ENCODE measurements around the gene PPP1R3D. TPM values are rescaled to one million over a fixed set of nuclear protein-coding genes. Genes with fewer than 3 reads are reported as not detected.

Gene PPP1R3D
- total and polyA plus RNA-seq, 2 donors from 2014 or later, result 4.2 to 7.6 TPM

- intact Hi-C loops (cut with DNase I), result no loop called here
- H3K36me3 ChIP-seq (ENCODE audit: control insufficient read depth in 2 of 3, insufficient read depth in 3 of 3, low read length in 3 of 3), result no peaks in the 10 kb centered on the region
- H3K9ac ChIP-seq (ENCODE audit: low read length in 3 of 3), result no peak overlapping the region
- DNase-seq (no peak), FAIRE-seq (no peak)
- H3K27ac ChIP-seq (ENCODE audit: low read depth in 2 of 2, low read length in 2 of 2), result no peak overlapping the region
- H3K4me3 ChIP-seq (ENCODE audit: low read length in 3 of 3), result no peak overlapping the region
- H3K4me1 ChIP-seq (ENCODE audit: control insufficient read depth in 2 of 3, insufficient read depth in 2 of 3, low read depth in 1 of 3, low read length in 3 of 3), result no peaks in the 10 kb centered on the region
- no peaks in the 10 kb centered on the region for H3K27me3 ChIP-seq (ENCODE audit: control insufficient read depth, insufficient read depth, low read length)
- H3K9me3 ChIP-seq (ENCODE audit: control insufficient read depth in 2 of 3, insufficient read depth in 1 of 3, low read length in 3 of 3), result no peaks in the 10 kb centered on the region
- TF ChIP-seq, protein P1, sequence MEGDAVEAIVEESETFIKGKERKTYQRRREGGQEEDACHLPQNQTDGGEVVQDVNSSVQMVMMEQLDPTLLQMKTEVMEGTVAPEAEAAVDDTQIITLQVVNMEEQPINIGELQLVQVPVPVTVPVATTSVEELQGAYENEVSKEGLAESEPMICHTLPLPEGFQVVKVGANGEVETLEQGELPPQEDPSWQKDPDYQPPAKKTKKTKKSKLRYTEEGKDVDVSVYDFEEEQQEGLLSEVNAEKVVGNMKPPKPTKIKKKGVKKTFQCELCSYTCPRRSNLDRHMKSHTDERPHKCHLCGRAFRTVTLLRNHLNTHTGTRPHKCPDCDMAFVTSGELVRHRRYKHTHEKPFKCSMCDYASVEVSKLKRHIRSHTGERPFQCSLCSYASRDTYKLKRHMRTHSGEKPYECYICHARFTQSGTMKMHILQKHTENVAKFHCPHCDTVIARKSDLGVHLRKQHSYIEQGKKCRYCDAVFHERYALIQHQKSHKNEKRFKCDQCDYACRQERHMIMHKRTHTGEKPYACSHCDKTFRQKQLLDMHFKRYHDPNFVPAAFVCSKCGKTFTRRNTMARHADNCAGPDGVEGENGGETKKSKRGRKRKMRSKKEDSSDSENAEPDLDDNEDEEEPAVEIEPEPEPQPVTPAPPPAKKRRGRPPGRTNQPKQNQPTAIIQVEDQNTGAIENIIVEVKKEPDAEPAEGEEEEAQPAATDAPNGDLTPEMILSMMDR (IDR thresholded peaks at IDR 0.05; ENCODE audit: borderline replicate concordance, extremely low read depth, insufficient read depth), result no peak
Observed at GRCh38 chr20:59888050-59888449, 52.1 kb downstream of the PPP1R3D start.

Other genes starting within 250 kb of the PPP1R3D start
- 3.0 TPM for gene SYCP2, start 6.7 kb downstream of the PPP1R3D start, total RNA-seq
- 2.1 TPM for gene SYCP2, start 6.7 kb downstream of the PPP1R3D start, polyA plus RNA-seq (ENCODE audit: insufficient read depth, low read depth, low replicate concordance)
- 15.5 TPM for gene FAM217B, start 84 bp upstream of the PPP1R3D start, total RNA-seq
- gene FAM217B, start 84 bp upstream of the PPP1R3D start, polyA plus RNA-seq (ENCODE audit: insufficient read depth, low read depth, low replicate concordance), result 3.2 TPM
- gene CDH26, start 18.1 kb upstream of the PPP1R3D start, total RNA-seq, result 2.4 TPM
- 0.47 TPM for gene CDH26, start 18.1 kb upstream of the PPP1R3D start, polyA plus RNA-seq (ENCODE audit: insufficient read depth, low read depth, low replicate concordance)